Measurements from ENCODE around the gene KDELR3.
"Not testable (repeated sequence)": the region's sequence is repeated elsewhere in the genome, so short reads cannot be mapped to it uniquely, and the experiment has no call there.

KDELR3 gene

GRCh38 chr22:38469306-38469781 is 1.4 kb downstream of the KDELR3 start:
- Histone ChIP-seq H3K4me3 (ENCODE audit: low read depth, low read length) (no peak overlapping the region), H3K9ac (ENCODE audit: low read depth, low read length) (no peak overlapping the region), H3K27me3 (ENCODE audit: control insufficient read depth, insufficient read depth, low read length) (peaks cover 22% of the 10 kb centered on the region)

GRCh38 chr22:38470179-38470578 is 2.3 kb downstream of the KDELR3 start:
- H3K4me1 ChIP-seq (ENCODE audit: control insufficient read depth, insufficient read depth, low read length); H3K36me3 ChIP-seq (ENCODE audit: control insufficient read depth, insufficient read depth, low read length); H3K27ac ChIP-seq (ENCODE audit: low read depth, low read length); H3K9ac ChIP-seq (ENCODE audit: low read depth, low read length); H3K4me3 ChIP-seq (ENCODE audit: low read depth, low read length); H3K9me3 ChIP-seq (ENCODE audit: control insufficient read depth, insufficient read depth, low read length): not testable (repeated sequence)
- peaks cover 22% of the 10 kb centered on the region for H3K27me3 ChIP-seq (ENCODE audit: control insufficient read depth, insufficient read depth, low read length)

More at GRCh38 chr22:38469306-38469781, 1.4 kb downstream of the KDELR3 start:
- Histone ChIP-seq H3K36me3 (ENCODE audit: control insufficient read depth, insufficient read depth, low read length) (no peaks in the 10 kb centered on the region), H3K27ac (ENCODE audit: low read depth, low read length) (no peak overlapping the region), H3K4me1 (ENCODE audit: control insufficient read depth, insufficient read depth, low read length) (peaks cover 5% of the 10 kb centered on the region; the same call in 1 of the 2 replicates), H3K9me3 (ENCODE audit: control insufficient read depth, insufficient read depth, low read length) (no peaks in the 10 kb centered on the region)

DNA sequence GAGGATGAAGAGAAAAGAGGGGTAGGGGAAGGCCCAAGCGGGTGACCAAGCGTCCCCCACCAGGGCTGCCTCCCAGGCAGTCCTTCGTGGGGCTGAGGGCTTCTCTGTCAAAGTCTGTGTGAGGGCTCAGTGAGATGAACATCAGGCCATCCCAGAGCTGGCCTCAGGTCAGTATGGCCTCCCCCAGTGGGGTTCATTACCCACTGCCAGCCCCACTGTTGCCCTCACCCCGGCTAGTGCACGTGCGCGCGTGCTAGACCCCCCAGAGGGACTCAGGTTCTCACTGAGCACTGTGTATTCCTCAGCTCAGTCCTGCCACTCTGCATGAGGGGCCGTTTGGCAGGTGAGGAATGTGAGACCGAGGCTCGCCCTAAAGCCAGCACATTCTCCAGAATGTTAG is 3.3 kb downstream of the KDELR3 start:
- Histone ChIP-seq H3K9me3 (ENCODE audit: control insufficient read depth, insufficient read depth, low read length) (no peaks in the 10 kb centered on the region), H3K9ac (ENCODE audit: low read depth, low read length) (no peak overlapping the region), H3K4me3 (ENCODE audit: low read depth, low read length) (no peak overlapping the region), H3K27ac (ENCODE audit: low read depth, low read length) (no peak overlapping the region), H3K36me3 (ENCODE audit: control insufficient read depth, insufficient read depth, low read length) (no peaks in the 10 kb centered on the region; the same call in 1 of the 2 replicates), H3K4me1 (ENCODE audit: control insufficient read depth, insufficient read depth, low read length) (peaks cover 5% of the 10 kb centered on the region; the same call in 1 of the 2 replicates), H3K27me3 (ENCODE audit: control insufficient read depth, insufficient read depth, low read length) (peaks cover 18% of the 10 kb centered on the region)

GRCh38 chr22:38474003-38474607 is 6.2 kb downstream of the KDELR3 start:
- Histone ChIP-seq H3K27me3 (ENCODE audit: control insufficient read depth, insufficient read depth, low read length) (no peaks in the 10 kb centered on the region), H3K36me3 (ENCODE audit: control insufficient read depth, insufficient read depth, low read length) (peaks cover 3% of the 10 kb centered on the region), H3K27ac (ENCODE audit: low read depth, low read length) (no peak overlapping the region), H3K4me1 (ENCODE audit: control insufficient read depth, insufficient read depth, low read length) (no peaks in the 10 kb centered on the region), H3K4me3 (ENCODE audit: low read depth, low read length) (no peak overlapping the region), H3K9ac (ENCODE audit: low read depth, low read length) (no peak overlapping the region), H3K9me3 (ENCODE audit: control insufficient read depth, insufficient read depth, low read length) (no peaks in the 10 kb centered on the region)

- Histone ChIP-seq H3K4me3 (ENCODE audit: low read depth, low read length) (no peak overlapping the region), H3K27ac (ENCODE audit: low read depth, low read length) (peak overlapping the region; percentile 4), H3K9ac (ENCODE audit: low read depth, low read length) (no peak overlapping the region)
These were observed 9.7 kb downstream of the KDELR3 start for GRCh38 chr22:38477585-38477984.

GRCh38 chr22:38479096-38479837 is 11.4 kb downstream of the KDELR3 start:
- no peaks in the 10 kb centered on the region for H3K27me3 ChIP-seq (ENCODE audit: control insufficient read depth, insufficient read depth, low read length)
- no peak overlapping the region for H3K4me3 ChIP-seq (ENCODE audit: low read depth, low read length)
- no peaks in the 10 kb centered on the region for H3K4me1 ChIP-seq (ENCODE audit: control insufficient read depth, insufficient read depth, low read length)
- H3K27ac ChIP-seq (ENCODE audit: low read depth, low read length) = peak overlapping the region; percentile 6
- H3K9ac ChIP-seq (ENCODE audit: low read depth, low read length) = no peak overlapping the region
- no peaks in the 10 kb centered on the region for H3K9me3 ChIP-seq (ENCODE audit: control insufficient read depth, insufficient read depth, low read length)
- H3K36me3 ChIP-seq (ENCODE audit: control insufficient read depth, insufficient read depth, low read length) = peaks cover 46% of the 10 kb centered on the region

More at GRCh38 chr22:38477585-38477984, 9.7 kb downstream of the KDELR3 start:
- Histone ChIP-seq H3K4me1 (ENCODE audit: control insufficient read depth, insufficient read depth, low read length) (no peaks in the 10 kb centered on the region), H3K9me3 (ENCODE audit: control insufficient read depth, insufficient read depth, low read length) (no peaks in the 10 kb centered on the region), H3K27me3 (ENCODE audit: control insufficient read depth, insufficient read depth, low read length) (no peaks in the 10 kb centered on the region), H3K36me3 (ENCODE audit: control insufficient read depth, insufficient read depth, low read length) (peaks cover 29% of the 10 kb centered on the region)

- no peak overlapping the region for H3K27ac ChIP-seq (ENCODE audit: low read depth, low read length)
- H3K9me3 ChIP-seq (ENCODE audit: control insufficient read depth, insufficient read depth, low read length) = no peaks in the 10 kb centered on the region
- no peak overlapping the region for H3K4me3 ChIP-seq (ENCODE audit: low read depth, low read length)
- peaks cover 65% of the 10 kb centered on the region for H3K36me3 ChIP-seq (ENCODE audit: control insufficient read depth, insufficient read depth, low read length)
- no peak overlapping the region for H3K9ac ChIP-seq (ENCODE audit: low read depth, low read length)
- H3K4me1 ChIP-seq (ENCODE audit: control insufficient read depth, insufficient read depth, low read length) = peaks cover 4% of the 10 kb centered on the region; the same call in 1 of the 2 replicates
- no peaks in the 10 kb centered on the region for H3K27me3 ChIP-seq (ENCODE audit: control insufficient read depth, insufficient read depth, low read length)
These were observed 13.4 kb downstream of the KDELR3 start for GRCh38 chr22:38481162-38481870.

GRCh38 chr22:38481871-38482332 is 14.0 kb downstream of the KDELR3 start:
- no peaks in the 10 kb centered on the region for H3K9me3 ChIP-seq (ENCODE audit: control insufficient read depth, insufficient read depth, low read length)
- peaks cover 4% of the 10 kb centered on the region; the same call in 1 of the 2 replicates for H3K4me1 ChIP-seq (ENCODE audit: control insufficient read depth, insufficient read depth, low read length)
- H3K27ac ChIP-seq (ENCODE audit: low read depth, low read length) = no peak overlapping the region
- peaks cover 71% of the 10 kb centered on the region for H3K36me3 ChIP-seq (ENCODE audit: control insufficient read depth, insufficient read depth, low read length)
- H3K9ac ChIP-seq (ENCODE audit: low read depth, low read length) = no peak overlapping the region
- H3K4me3 ChIP-seq (ENCODE audit: low read depth, low read length) = no peak overlapping the region
- H3K27me3 ChIP-seq (ENCODE audit: control insufficient read depth, insufficient read depth, low read length) = no peaks in the 10 kb centered on the region

GRCh38 chr22:38482662-38483308 is 14.9 kb downstream of the KDELR3 start:
- H3K36me3 ChIP-seq (ENCODE audit: control insufficient read depth, insufficient read depth, low read length) = peaks cover 79% of the 10 kb centered on the region
- H3K27me3 ChIP-seq (ENCODE audit: control insufficient read depth, insufficient read depth, low read length) = no peaks in the 10 kb centered on the region
- peaks cover 4% of the 10 kb centered on the region; the same call in 1 of the 2 replicates for H3K4me1 ChIP-seq (ENCODE audit: control insufficient read depth, insufficient read depth, low read length)
- no peaks in the 10 kb centered on the region for H3K9me3 ChIP-seq (ENCODE audit: control insufficient read depth, insufficient read depth, low read length)
- H3K4me3 ChIP-seq (ENCODE audit: low read depth, low read length) = no peak overlapping the region
- H3K27ac ChIP-seq (ENCODE audit: low read depth, low read length) = no peak overlapping the region
- no peak overlapping the region for H3K9ac ChIP-seq (ENCODE audit: low read depth, low read length)

DNA sequence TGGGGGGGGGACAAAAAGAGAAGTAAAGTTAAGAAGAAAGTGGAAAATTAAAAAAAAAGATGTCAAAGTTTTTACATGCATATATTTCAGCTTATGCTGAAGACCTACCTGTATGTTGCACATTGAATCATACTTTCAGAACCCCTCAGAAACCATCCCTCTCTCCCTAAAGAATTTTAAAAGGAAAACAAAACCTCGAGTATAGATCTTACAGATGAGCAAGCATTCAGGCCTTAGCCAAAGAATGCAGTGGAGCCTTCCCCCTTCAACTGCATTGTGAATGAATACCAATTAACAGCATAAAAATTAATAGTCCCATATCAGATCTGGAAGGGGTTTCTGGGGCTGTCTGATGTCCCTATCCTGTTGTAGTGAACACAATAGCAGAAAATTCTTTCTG is 16.3 kb downstream of the KDELR3 start:
- no peaks in the 10 kb centered on the region for H3K27me3 ChIP-seq (ENCODE audit: control insufficient read depth, insufficient read depth, low read length)
- H3K9me3 ChIP-seq (ENCODE audit: control insufficient read depth, insufficient read depth, low read length) = no peaks in the 10 kb centered on the region
- peaks cover 4% of the 10 kb centered on the region; the same call in 1 of the 2 replicates for H3K4me1 ChIP-seq (ENCODE audit: control insufficient read depth, insufficient read depth, low read length)
- H3K4me3 ChIP-seq (ENCODE audit: low read depth, low read length) = no peak overlapping the region
- H3K27ac ChIP-seq (ENCODE audit: low read depth, low read length) = peak overlapping the region; percentile 29
- H3K36me3 ChIP-seq (ENCODE audit: control insufficient read depth, insufficient read depth, low read length) = peaks cover 89% of the 10 kb centered on the region
- no peak overlapping the region for H3K9ac ChIP-seq (ENCODE audit: low read depth, low read length)

Measured in HUES48 (cell line).